ENCODE results near the gene SMCO4.

Gene SMCO4

GRCh38 chr11:93568726-93569125 is 25.5 kb upstream of the SMCO4 start:
- Histone ChIP-seq H3F3A (ENCODE audit: insufficient read depth, low read length) (no peaks in the 10 kb centered on the region), H3K9me3 (ENCODE audit: low read length) (no peaks in the 10 kb centered on the region), H2AFZ (ENCODE audit: low read length) (no peak overlapping the region), H3K36me3 (ENCODE audit: insufficient read depth, low read length) (no peaks in the 10 kb centered on the region), H3K27me3 (ENCODE audit: insufficient read depth, low read length) (no peaks in the 10 kb centered on the region), H3K79me2 (ENCODE audit: insufficient read depth, low read length) (no peaks in the 10 kb centered on the region), H3K9me2 (ENCODE audit: low read depth, low read length) (no peaks in the 10 kb centered on the region), H3K4me3 (ENCODE audit: low read depth, low read length, poor library complexity, severe bottlenecking) (no peak overlapping the region), H3K4me1 (ENCODE audit: insufficient read depth, low read length, severe bottlenecking) (no peaks in the 10 kb centered on the region), H4K20me1 (ENCODE audit: insufficient read depth, low read length) (no peaks in the 10 kb centered on the region), H3K9ac (ENCODE audit: low read length) (no peak overlapping the region), H3K4me2 (ENCODE audit: low read length) (no peak overlapping the region), H3K27ac (ENCODE audit: low read depth, low read length, poor library complexity, severe bottlenecking) (no peak overlapping the region)
- TF ChIP-seq EZH2 (IDR thresholded peaks at IDR 0.05; ENCODE audit: borderline replicate concordance, low read length) = no peak

DNA sequence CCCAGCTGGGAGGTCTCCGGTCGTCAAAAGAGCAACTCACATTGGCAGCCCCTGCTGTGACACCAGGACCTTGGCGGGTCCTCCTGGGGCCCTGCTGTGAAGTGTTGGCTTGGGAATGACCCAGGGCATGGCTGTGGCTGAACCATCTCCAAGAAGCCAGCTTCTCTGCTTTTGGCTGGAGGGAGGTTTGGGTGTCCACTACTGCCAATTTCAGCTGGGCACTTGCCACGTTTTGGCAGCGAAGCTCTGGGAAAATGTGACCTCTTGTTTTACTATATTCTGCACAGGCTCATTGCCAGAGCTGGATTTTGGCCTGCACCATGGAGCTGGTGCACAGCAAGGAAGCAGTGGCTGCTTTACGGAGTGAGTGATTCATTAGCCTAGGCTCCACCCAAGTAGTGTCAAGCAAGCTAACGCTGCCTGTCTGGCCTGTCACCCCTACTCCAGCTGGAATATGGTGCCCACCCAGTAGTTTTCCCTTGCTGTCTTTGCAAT is 24.3 kb upstream of the SMCO4 start:
- Histone ChIP-seq H3K9ac (ENCODE audit: low read length) (no peak overlapping the region), H3K36me3 (ENCODE audit: insufficient read depth, low read length) (no peaks in the 10 kb centered on the region), H4K20me1 (ENCODE audit: insufficient read depth, low read length) (no peaks in the 10 kb centered on the region), H3K9me3 (ENCODE audit: low read length) (no peaks in the 10 kb centered on the region), H3K4me2 (ENCODE audit: low read length) (no peak overlapping the region), H3K9me2 (ENCODE audit: low read depth, low read length) (no peaks in the 10 kb centered on the region), H3K27ac (ENCODE audit: low read depth, low read length, poor library complexity, severe bottlenecking) (no peak overlapping the region), H3K79me2 (ENCODE audit: insufficient read depth, low read length) (no peaks in the 10 kb centered on the region), H3K27me3 (ENCODE audit: insufficient read depth, low read length) (no peaks in the 10 kb centered on the region), H3K4me1 (ENCODE audit: insufficient read depth, low read length, severe bottlenecking) (no peaks in the 10 kb centered on the region), H2AFZ (ENCODE audit: low read length) (no peak overlapping the region), H3F3A (ENCODE audit: insufficient read depth, low read length) (no peaks in the 10 kb centered on the region), H3K4me3 (ENCODE audit: low read depth, low read length, poor library complexity, severe bottlenecking) (no peak overlapping the region)
- no peak for TF ChIP-seq EZH2 (IDR thresholded peaks at IDR 0.05; ENCODE audit: borderline replicate concordance, low read length)
- TF ChIP-seq, protein P1, sequence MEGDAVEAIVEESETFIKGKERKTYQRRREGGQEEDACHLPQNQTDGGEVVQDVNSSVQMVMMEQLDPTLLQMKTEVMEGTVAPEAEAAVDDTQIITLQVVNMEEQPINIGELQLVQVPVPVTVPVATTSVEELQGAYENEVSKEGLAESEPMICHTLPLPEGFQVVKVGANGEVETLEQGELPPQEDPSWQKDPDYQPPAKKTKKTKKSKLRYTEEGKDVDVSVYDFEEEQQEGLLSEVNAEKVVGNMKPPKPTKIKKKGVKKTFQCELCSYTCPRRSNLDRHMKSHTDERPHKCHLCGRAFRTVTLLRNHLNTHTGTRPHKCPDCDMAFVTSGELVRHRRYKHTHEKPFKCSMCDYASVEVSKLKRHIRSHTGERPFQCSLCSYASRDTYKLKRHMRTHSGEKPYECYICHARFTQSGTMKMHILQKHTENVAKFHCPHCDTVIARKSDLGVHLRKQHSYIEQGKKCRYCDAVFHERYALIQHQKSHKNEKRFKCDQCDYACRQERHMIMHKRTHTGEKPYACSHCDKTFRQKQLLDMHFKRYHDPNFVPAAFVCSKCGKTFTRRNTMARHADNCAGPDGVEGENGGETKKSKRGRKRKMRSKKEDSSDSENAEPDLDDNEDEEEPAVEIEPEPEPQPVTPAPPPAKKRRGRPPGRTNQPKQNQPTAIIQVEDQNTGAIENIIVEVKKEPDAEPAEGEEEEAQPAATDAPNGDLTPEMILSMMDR (IDR thresholded peaks at IDR 0.05; ENCODE audit: low read length) = no peak

DNA sequence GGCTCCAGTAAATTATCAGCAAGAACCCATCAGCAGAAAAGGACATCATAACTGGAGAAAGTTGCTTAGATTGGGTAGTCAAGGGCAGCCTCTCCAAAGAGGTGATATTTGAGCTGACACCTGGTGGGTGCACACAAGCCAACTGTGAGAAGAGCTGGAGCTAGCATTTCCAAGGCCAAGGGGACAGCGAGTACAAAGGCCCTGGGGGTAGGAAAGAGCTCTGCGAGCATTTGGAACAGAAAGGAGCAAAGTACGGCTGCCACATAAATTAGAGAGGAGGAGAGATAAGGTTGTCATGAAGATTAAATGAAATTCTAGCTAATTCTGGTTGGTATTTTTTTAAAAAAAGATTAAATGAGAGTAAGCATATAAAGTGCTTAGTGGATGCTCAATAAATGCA is 21.7 kb upstream of the SMCO4 start:
- no peaks in the 10 kb centered on the region for H3K79me2 ChIP-seq (ENCODE audit: insufficient read depth, low read length)
- H3K36me3 ChIP-seq (ENCODE audit: insufficient read depth, low read length) = no peaks in the 10 kb centered on the region
- H3K4me3 ChIP-seq (ENCODE audit: low read depth, low read length, poor library complexity, severe bottlenecking) = no peak overlapping the region
- no peak overlapping the region for H3K4me2 ChIP-seq (ENCODE audit: low read length)
- no peak overlapping the region for H3K9ac ChIP-seq (ENCODE audit: low read length)
- no peaks in the 10 kb centered on the region for H4K20me1 ChIP-seq (ENCODE audit: insufficient read depth, low read length)
- H3K9me3 ChIP-seq (ENCODE audit: low read length) = no peaks in the 10 kb centered on the region
- no peak overlapping the region for H3K27ac ChIP-seq (ENCODE audit: low read depth, low read length, poor library complexity, severe bottlenecking)
- no peaks in the 10 kb centered on the region for H3K9me2 ChIP-seq (ENCODE audit: low read depth, low read length)
- H3K27me3 ChIP-seq (ENCODE audit: insufficient read depth, low read length) = no peaks in the 10 kb centered on the region
- no peak for TF ChIP-seq EZH2 (IDR thresholded peaks at IDR 0.05; ENCODE audit: borderline replicate concordance, low read length)
- TF ChIP-seq, protein P1 (IDR thresholded peaks at IDR 0.05; ENCODE audit: low read length) = no peak
- no peaks in the 10 kb centered on the region for H3K4me1 ChIP-seq (ENCODE audit: insufficient read depth, low read length, severe bottlenecking)
- no peak overlapping the region for H2AFZ ChIP-seq (ENCODE audit: low read length)
- H3F3A ChIP-seq (ENCODE audit: insufficient read depth, low read length) = no peaks in the 10 kb centered on the region

DNA sequence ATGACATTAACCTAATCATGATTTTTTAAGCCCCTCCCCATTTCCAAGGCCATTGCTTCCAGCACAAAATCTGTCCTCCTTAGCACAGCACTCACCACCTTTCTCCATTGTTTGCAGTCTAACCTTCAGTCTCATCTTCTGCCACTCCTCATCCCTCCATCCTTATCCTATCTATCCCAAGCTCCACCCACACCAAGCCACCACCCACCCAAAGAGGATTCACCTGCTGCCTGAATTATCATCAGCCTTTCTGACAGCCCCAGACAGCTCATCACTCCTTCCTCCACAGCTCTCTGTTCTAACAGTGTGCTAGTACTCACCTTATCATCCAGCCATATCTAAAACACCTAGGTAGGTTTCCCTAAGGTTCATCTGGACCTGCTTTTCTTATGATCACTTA is 20.7 kb upstream of the SMCO4 start:
- H3F3A ChIP-seq (ENCODE audit: insufficient read depth, low read length) = no peaks in the 10 kb centered on the region
- H3K27ac ChIP-seq (ENCODE audit: low read depth, low read length, poor library complexity, severe bottlenecking) = no peak overlapping the region
- no peaks in the 10 kb centered on the region for H3K9me2 ChIP-seq (ENCODE audit: low read depth, low read length)
- H2AFZ ChIP-seq (ENCODE audit: low read length) = no peak overlapping the region
- no peaks in the 10 kb centered on the region for H3K36me3 ChIP-seq (ENCODE audit: insufficient read depth, low read length)
- H3K9me3 ChIP-seq (ENCODE audit: low read length) = no peaks in the 10 kb centered on the region
- H3K9ac ChIP-seq (ENCODE audit: low read length) = no peak overlapping the region
- no peaks in the 10 kb centered on the region for H3K27me3 ChIP-seq (ENCODE audit: insufficient read depth, low read length)
- H3K4me1 ChIP-seq (ENCODE audit: insufficient read depth, low read length, severe bottlenecking) = no peaks in the 10 kb centered on the region
- no peak overlapping the region for H3K4me3 ChIP-seq (ENCODE audit: low read depth, low read length, poor library complexity, severe bottlenecking)
- H4K20me1 ChIP-seq (ENCODE audit: insufficient read depth, low read length) = no peaks in the 10 kb centered on the region
- TF ChIP-seq, protein P1 (IDR thresholded peaks at IDR 0.05; ENCODE audit: low read length) = no peak
- no peak for TF ChIP-seq EZH2 (IDR thresholded peaks at IDR 0.05; ENCODE audit: borderline replicate concordance, low read length)
- H3K4me2 ChIP-seq (ENCODE audit: low read length) = no peak overlapping the region
- H3K79me2 ChIP-seq (ENCODE audit: insufficient read depth, low read length) = no peaks in the 10 kb centered on the region

All from OCI-LY1 (cell line).